HG03439 (cell line): Measurements from ENCODE around the gene MEF2C.
A peak's percentile ranks its signal among the peaks of the same experiment; 100 is the strongest.

ENCODE experiments used
- ATAC-seq: cut with Tn5 transposase; IDR thresholded peaks from one replicate; pipeline ENCODE4 v1.9.1; 2021; ENCODE audit warnings: mild to moderate bottlenecking, moderate library complexity; ENCODE audit not compliant: unreplicated experiment

The MEF2C gene

GRCh38 chr5:88676637-88677375 lies 206.2 kb downstream of the MEF2C start:
- ATAC-seq: no peak

- peak; percentile 56 for ATAC-seq
Observed at GRCh38 chr5:88675708-88676636, 207.0 kb downstream of the MEF2C start.

GRCh38 chr5:88675168-88675707 lies 207.7 kb downstream of the MEF2C start:
- peak; percentile 8 for ATAC-seq

GRCh38 chr5:88674356-88675167 lies 208.4 kb downstream of the MEF2C start:
- peak; percentile 72 for ATAC-seq

- no peak for ATAC-seq
Observed at GRCh38 chr5:88673253-88674105, 209.5 kb downstream of the MEF2C start.

- no peak for ATAC-seq
Observed at GRCh38 chr5:88672644-88673252, 210.2 kb downstream of the MEF2C start.

GRCh38 chr5:88671505-88672499 lies 211.2 kb downstream of the MEF2C start:
- ATAC-seq: no peak

- no peak for ATAC-seq
Observed at GRCh38 chr5:88671106-88671504, 211.9 kb downstream of the MEF2C start.

- ATAC-seq: no peak
Observed at GRCh38 chr5:88670461-88670860, 212.5 kb downstream of the MEF2C start.

GRCh38 chr5:88669371-88670050 lies 213.5 kb downstream of the MEF2C start:
- no peak for ATAC-seq

GRCh38 chr5:88667496-88668201 lies 215.3 kb downstream of the MEF2C start:
- ATAC-seq: peak; percentile 21
